ENCODE results near the gene APLP1. TPM values are rescaled to one million over a fixed set of nuclear protein-coding genes. Genes with fewer than 3 reads are reported as not detected.

Gene APLP1
- total and polyA plus RNA-seq, 2 donors (not counting 3 experiments of a cell fraction or from before 2014, with no cell fraction given), result 6.2 to 13.0 TPM

- ChIA-PET CTCF (no interaction called here), POLR2A (no interaction called here)
- Histone ChIP-seq H4K20me1 (replicated peaks; ENCODE audit: control insufficient read depth, extremely low read depth, insufficient read depth, low read length) (no peaks in the 10 kb centered on the region), H3K36me3 (ENCODE audit: control insufficient read depth in 2 of 2, extremely low read depth in 1 of 2, insufficient read depth in 2 of 2, low read length in 2 of 2) (no peaks in the 10 kb centered on the region), H3K27me3 (ENCODE audit: control insufficient read depth in 2 of 2, insufficient read depth in 2 of 2, low read length in 2 of 2) (no peaks in the 10 kb centered on the region), H3K9me3 (replicated peaks; ENCODE audit: control insufficient read depth, insufficient read depth, low read length) (no peaks in the 10 kb centered on the region), H3K4me2 (ENCODE audit: insufficient read depth, low read length) (no peak overlapping the region), H3K4me3 (replicated peaks in 1 of 3; ENCODE audit: insufficient read depth in 1 of 3, low read depth in 1 of 3, low read length in 3 of 3) (no peak overlapping the region), H2AFZ (ENCODE audit: low read depth, low read length) (no peak overlapping the region), H3K4me1 (ENCODE audit: control insufficient read depth, extremely low read depth, insufficient read depth, low read length) (no peaks in the 10 kb centered on the region), H3K9ac (replicated peaks; ENCODE audit: extremely low read depth, insufficient read depth, low read length) (no peak overlapping the region), H3K9me1 (replicated peaks; ENCODE audit: control insufficient read depth, extremely low read depth, insufficient read depth, low read length) (no peaks in the 10 kb centered on the region), H3K27ac (ENCODE audit: insufficient read depth, low read depth, low read length) (no peak overlapping the region), H3K79me2 (ENCODE audit: control insufficient read depth, insufficient read depth, low read length) (no peaks in the 10 kb centered on the region)
- no peak for TF ChIP-seq EZH2 (IDR thresholded peaks at IDR 0.05; ENCODE audit: borderline replicate concordance, low read depth, low read length, severe bottlenecking)
- TF ChIP-seq GATA2 (IDR thresholded peaks at IDR 0.05; ENCODE audit: insufficient read depth, insufficient read length, low read depth, low read length), result no peak
- TF ChIP-seq, protein P1, sequence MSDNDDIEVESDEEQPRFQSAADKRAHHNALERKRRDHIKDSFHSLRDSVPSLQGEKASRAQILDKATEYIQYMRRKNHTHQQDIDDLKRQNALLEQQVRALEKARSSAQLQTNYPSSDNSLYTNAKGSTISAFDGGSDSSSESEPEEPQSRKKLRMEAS (IDR thresholded peaks at IDR 0.05; ENCODE audit: insufficient read depth, insufficient read length), result no peak
- no peak for TF ChIP-seq FOS (IDR thresholded peaks at IDR 0.05; ENCODE audit: borderline replicate concordance, insufficient read depth, low read length)
- TF ChIP-seq MYC (IDR thresholded peaks at IDR 0.05; ENCODE audit: low read depth, low read length), result no peak
- TF ChIP-seq CTCF (IDR thresholded peaks at IDR 0.05; ENCODE audit: extremely low read depth in 1 of 2, insufficient read depth in 1 of 2, low read depth in 1 of 2, low read length in 2 of 2), result no peak
- TF ChIP-seq JUN (IDR thresholded peaks at IDR 0.05; ENCODE audit: borderline replicate concordance, insufficient read depth, insufficient read length, low read depth), result no peak
- no peak for TF ChIP-seq POLR2AphosphoS5 (IDR thresholded peaks at IDR 0.05; ENCODE audit: insufficient read depth, low read depth, low read length)
- TF ChIP-seq POLR2A (IDR thresholded peaks at IDR 0.05; ENCODE audit: low read depth, low read length), result no peak
- BruUV-seq (replicated peaks), result no TSS peak
- DNase-seq (ENCODE audit: low read depth, low spot score) (no peak), FAIRE-seq (no peak)
- intact Hi-C loops (cut with micrococcal nuclease), result no loop called here
- dilution Hi-C loops (cut with MboI; ENCODE audit: extremely low pct_ligation_motif_present, low sequenced_read_pairs), result no loop called here
Measured at GRCh38 chr19:35822579-35822978, 45.8 kb upstream of the APLP1 start.
